NOMO-1 (cell line): ENCODE results near the gene TGFB3.

ENCODE experiments used
- DNase-seq, 2 experiments: peaks; one replicate each; lab custom pipeline; 2025; ENCODE audit not compliant: unreplicated experiment in 2 of 2; lab: John Stamatoyannopoulos, UW

Gene TGFB3

DNA sequence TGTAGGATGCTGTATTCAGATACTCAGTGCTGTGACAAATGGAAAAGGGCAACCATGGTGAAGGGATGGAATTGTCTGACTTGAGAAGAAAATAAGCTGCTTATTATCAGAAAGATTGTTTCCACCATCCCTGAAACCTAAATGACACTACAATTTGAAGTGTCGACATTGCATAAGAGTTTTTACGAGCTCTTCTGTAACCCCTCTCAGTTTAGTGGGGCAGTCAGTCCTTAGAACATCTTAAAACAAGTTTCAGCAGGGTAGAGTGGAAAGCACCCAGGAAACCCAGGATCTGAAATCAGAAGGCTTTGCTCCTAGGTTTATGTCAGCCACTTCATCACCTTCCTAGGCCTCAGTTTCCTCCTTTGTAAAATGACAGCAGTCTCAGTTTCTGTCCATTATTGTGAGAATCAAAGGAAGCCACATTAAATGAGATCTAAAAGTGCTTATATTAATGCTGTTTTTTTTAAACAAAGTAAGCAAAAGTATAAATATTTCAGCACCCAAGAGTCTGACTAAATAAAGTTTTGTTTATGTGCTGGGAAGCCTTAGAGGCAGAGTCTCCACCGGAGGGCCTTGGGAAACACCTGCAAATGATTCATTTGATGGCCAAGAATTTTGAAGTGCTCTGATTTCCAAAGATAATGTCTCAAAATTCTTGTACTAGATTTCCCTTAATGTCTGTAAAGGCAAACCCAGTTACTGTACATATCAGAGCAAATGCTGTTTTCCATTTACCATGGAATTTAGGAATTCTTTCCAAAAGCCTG, 5.6 kb upstream of the TGFB3 start:
- DNase-seq = no peak

DNA sequence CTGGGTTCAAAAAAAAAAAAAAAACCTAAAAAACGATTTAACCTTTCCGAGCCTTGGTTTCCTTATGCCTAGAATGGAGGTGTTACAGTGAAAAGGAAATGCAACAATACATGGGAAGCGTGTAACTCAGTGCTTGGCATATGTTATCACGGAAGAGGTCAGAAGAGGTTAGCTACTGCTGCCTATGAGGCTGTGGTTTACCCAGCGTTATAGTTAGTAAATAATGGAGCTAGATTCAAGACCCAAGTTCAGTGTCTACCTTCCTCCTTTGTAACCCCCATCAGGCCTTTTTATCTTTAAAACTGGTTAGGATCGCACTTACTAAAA, 4.6 kb upstream of the TGFB3 start:
- no peak for DNase-seq

DNA sequence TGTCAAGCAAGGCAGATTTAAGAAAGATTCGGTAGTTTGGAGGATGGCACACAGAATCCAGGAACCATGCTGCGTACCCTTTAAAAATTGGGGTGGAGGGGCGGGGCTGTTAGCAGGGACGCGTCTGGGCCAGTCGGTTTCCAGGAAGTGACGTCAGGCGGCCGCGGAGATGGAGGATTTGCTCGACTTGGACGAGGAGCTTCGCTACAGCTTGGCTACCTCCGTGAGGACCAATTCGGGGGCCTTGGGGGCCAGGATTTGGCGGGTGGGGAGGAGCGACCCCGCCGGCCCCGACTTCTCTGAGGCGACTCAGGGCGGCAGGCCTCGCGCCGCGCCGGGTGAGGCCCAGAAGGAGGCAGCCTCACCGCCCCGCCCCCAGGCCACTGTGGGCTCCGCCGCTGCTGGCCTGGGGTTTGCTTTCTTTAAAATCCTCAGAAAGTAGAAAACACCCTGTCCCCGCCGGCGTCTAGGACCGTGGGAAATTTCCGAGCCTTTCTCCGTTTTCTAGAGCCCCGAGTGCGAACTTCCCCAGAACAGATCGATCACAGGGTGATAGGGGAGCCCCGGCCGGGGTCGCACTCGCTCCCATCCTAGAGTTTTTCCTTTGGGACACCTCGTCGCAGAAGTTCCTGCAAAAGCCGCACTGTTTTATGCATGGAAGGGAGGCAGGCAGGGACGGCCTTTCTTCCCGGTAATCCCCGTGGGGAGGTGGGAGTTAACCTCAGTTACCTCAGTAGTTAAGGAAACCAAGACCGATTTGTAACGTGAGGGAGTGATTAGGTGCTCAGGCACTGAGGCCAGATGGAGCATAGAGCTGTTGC, 4.0 kb upstream of the TGFB3 start, which contains the start of gene IFT43:
IFT43 (plus strand) TSS at position 146 of the 821 bp plus-strand sequence; CDS start at position 170, 24 bp downstream.
- DNase-seq = peak; percentile 77 to 83

DNA sequence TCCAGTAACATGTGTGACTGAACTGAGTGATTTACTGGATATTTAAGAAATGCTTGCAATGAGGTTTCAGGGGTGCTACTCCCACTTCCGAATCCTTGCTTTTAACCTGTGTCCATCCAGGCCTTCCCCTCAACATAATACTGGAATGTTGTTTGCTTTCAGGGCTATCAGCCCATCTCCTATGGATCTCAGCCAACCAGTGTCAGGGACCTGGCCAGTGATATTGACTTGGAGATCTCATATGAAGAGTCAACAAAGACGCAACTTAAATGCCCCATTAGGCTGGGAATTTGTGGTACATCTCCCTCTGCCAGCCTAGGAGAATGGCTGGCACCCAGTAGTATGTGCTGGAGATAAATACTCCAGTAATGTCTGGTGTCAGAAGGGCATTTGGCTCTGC, 2.9 kb upstream of the TGFB3 start:
- DNase-seq = no peak

DNA sequence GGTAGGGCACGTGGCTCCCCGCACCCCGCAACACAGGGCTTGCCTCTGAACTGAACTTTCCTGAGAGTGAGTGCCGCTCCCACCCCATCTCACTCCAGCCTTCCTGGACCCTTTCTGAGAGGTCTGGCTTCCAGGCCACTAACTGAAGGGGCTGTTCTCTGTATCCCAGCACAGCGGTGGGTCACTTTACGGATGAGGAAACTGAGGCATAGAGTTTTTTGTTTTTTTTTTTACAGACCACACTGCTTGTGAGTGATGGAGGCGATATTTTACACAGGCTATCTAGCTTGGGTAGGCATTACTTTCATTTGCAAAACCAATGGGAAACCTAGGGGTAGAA, 1.2 kb upstream of the TGFB3 start:
- no peak for DNase-seq

DNA sequence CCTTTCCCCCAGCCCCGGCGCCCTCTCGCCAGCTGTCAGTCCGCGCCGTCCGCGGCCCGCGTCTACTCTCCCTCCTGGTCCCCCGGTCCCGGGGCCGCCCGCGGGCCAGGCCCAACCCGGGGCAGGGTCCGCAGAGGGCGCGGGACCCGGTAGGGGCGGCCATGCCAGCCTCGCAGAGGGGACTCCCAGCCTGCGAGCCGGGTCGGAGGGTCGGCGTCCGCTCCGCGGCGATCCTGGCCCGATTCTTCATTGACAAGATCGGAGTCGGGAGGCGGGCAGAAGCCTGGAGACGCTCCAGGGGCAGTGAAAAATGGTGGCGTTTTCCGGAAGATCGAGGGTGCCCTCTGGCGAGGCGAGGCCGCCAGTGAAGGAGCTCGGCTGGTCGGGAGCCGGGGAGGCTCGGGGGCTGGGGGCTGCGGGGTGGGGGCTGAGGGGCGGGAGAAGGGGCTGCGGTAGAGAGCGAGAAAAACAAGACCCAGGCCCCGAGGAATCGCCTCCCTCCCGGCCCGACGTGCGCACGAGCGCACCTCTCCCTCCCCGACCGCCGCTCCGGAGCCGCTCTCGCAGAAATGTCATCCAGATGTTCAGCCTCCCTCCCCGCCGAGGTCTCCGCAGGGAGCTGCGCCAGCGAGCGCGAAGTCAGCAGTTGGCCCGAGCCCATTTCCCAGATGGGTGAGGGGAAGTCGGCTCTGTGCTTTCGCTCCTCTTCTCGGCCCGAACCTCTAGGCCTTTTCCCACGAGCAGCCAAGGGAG, 647 bp upstream of the TGFB3 start:
- peak; percentile 61 to 75 for DNase-seq

DNA sequence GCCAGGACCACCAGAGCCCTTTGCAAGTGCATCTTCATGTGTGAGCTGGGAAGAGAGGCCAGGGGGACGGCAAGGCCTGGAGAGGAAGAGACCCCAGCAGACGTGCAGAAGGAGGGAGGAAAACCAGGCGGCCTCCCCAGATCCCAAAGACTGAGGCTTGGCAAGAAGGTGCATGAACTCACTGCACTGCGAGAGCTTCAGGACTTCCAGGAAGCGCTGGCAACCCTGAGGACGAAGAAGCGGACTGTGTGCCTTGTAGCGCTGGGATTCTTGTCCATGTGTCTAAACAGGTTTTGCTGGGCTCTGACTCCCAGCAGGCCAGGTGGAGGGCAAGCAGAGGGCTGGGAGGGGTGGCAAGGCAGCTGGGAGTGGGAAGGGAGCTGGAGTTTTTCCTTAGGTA, 939 bp downstream of the TGFB3 start:
- no peak for DNase-seq

DNA sequence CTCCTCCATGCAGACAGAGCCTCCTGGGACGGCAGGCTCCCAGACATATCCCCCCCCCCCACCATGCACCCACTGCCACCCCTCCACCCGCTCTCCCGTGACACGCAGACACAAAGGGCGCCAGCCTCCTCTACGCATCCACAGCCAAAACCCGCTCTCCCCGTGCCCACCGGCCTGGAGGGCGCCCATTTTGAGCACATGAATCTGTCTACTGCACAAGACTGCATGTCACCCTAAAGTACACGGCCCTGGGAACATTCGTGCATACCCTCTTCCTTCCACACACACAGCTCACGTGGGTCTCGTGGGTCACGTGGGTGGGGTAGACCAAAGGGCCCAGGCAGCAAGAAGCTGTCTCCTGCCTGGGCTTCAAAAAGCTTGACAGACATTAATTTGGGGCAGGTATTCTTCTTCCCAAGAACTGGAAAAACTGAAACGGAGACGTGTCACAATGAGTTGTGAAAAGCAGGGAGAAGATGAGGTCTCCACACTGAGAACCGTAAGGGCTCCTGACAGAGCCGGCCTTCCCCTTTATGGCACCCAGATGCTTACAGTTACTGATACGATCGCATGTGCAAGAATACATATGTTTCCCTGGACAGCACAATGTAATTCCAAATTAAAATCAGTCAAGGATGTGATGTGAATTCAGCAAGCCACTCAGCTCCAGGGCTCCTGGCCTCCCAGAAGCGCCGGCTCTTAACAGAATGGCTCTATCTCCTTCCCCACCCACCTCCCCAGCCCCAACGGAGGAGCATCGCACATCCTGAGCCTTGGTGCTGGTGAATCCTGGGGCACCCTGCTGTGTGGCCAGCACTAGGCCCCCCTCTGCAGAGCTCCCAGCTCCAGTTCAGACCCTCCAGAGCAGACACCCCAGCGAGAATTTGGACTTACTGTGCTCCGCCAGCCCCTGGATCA, 1.9 kb downstream of the TGFB3 start:
- no peak for DNase-seq

DNA sequence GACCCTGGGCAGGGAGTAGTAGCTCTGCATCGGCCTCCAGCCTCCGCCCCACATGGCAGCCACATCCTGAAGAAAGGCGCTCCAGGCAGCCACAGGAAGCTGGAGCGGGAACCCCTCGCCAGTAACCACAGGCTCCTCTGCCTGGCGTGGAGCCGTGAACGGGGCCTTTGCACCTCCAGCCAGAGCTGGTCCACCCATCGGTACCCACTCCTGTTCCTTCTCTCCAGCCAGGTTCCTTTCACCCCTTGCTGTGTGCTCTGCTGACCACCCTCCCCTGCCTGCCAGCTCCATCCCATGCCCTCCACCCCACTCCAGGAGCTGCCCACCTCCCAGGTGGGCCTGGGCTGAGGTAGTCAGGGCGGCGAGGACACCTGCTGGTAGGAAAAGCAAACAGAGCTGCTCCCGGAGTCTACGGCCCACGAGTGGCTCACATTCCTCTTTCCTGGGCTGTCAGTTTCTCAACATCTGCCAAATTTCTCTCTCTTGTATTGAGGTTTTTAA, 2.7 kb downstream of the TGFB3 start:
- no peak for DNase-seq

DNA sequence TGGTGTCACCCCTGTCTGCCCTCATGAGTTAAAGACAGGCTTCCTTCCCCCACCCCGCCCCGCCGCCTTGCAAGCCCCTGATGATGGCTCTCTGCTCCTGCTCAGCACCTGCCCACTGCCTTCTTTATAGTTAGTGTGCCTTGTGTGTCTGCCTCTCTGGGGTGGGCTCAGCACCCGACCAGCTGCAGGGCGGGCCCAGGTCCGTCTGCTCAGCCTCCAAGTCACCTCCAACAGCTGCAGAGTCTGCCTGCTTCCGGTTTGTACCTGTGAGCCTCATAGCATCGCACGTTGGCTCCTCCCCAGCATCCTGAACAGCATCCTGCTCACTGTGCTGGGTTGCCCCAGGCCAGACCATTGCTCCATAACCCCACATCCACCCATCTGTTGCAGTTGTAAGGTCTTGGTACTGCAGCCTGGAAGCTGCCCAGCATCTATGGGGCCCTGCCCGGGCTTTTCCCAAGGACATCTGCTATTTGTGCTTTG, 3.5 kb downstream of the TGFB3 start:
- DNase-seq = no peak

DNA sequence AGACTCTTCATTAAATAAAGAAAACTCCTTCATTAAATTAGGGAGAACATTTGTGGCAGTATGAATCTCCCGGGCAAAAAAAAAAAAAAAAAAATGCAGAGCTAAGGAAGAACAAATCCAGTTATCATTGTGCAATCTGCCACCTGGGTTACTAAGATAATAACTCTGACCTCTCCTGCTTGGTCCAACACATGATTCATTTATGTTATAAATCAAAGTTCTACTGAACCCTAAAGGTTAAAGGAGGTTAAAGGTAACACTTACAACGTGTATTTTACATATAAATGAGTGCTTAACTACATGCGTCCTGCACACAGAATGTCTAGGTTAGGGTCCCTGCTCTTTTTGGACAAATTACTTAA, 4.2 kb downstream of the TGFB3 start:
- no peak for DNase-seq

DNA sequence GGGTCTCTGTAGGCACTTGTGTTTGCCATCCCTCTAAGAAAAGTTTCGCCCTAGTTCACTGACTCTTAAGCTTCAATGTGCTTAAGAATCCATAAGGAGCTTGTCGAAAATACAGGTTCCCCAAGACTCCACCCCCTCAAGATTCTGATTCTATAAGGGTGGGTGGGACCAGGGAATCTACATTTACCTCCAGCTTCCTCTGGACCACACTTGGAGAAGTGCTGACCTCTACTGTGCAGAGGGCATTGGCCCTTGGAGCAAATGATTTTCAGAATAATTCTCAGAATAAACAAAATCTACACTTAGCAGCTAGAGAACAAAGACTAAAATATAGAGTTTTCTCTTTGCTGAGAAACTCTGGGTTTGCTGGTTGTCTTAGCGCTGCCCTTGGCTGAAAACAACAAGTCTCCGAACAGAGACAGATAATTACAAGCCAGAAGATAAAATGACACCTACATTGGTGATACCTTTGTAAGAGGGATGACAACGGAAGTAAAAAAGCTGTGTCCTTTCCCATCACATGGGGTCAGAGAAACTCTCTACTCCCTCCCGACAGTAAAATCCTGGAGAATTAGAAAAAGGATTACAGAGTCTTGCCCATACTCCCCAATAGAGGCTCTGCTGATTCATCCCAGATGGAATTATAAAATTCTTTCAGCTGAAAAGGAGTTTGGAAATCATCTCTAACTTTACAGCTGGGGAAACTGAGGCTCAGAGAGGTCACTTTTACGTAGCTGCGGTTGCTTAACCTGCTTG, 4.8 kb downstream of the TGFB3 start:
- DNase-seq = no peak

DNA sequence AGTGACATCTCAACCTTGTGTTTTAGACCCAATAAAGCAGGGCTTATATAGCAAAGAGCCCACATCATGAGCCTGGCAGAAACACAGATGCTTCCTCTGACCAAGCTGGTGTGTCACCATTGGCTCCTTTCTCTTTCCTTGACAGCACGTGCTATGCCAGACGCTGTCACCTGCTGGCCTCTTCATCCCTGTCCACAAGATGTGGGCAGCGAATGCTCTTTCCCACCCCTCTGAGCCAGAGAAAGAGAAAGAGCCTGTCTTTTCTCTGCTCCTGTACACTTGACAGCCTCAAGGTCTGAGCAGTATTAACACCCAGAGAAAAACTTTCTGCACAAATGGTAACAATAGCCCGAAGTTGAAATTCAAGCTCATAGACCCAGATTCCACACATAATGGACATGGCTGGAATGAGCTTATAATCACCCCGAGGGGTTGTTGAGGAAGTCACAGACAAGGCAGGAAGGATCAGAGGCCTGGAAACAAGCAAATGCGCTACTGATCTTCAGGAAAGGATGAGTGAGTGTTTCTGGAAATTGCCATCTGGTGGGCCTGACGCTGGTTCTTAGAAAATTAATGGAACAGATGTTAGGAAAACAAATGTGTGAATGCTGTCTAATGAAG, 8.9 kb downstream of the TGFB3 start:
- no peak for DNase-seq

DNA sequence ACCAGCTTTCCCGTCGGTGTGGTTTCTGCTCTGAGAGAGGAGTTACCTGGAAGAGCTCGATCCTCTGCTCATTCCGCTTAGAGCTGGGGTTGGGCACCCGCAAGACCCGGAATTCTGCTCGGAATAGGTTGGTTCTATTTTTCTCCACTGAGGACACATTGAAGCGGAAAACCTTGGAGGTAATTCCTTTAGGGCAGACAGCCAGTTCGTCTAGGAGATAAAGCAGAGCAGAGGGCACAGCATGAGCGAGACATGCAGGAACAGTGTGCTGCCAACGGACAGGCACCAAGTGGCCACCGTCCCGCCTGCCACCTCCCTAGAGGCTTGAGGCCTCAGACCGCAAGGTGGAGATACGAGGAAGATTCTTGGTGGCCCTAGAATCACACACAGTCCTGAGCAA, 10.3 kb downstream of the TGFB3 start:
- no peak for DNase-seq

DNA sequence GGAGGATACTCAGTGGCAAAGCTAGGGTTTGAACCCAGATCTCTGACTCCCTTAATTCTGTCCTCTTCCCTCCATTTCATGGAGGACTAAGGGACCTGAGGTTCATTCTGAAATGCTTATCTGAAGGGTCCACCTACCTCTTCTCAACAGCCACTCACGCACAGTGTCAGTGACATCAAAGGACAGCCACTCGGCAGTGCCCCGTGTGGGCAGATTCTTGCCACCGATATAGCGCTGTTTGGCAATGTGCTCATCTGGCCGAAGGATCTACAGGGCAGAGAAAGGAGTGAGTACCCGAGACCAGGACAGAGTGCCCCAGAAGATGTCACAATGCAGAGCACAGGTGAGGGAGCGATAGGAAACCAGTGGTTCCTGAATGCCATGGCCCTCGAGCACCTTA, 10.8 kb downstream of the TGFB3 start:
- no peak for DNase-seq

DNA sequence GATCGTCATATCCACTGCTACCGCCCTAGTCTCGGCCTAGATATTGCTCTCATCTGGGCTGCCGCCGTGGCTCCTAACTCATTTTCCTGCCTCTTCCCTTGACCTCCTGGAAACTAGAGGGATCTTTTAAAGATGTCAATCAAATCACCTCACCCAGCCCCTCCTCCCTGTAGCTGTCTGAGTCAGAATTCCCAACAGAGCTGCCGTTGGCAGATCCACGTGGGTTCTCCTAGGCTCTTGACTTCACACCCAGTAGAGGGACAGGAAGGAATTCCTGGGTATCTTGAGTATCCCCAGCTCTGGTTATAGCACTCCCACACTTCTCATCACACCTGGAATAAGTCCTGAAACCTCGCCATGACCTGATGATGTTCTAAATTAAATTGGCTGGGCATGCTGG, 11.9 kb downstream of the TGFB3 start:
- DNase-seq = no peak

DNA sequence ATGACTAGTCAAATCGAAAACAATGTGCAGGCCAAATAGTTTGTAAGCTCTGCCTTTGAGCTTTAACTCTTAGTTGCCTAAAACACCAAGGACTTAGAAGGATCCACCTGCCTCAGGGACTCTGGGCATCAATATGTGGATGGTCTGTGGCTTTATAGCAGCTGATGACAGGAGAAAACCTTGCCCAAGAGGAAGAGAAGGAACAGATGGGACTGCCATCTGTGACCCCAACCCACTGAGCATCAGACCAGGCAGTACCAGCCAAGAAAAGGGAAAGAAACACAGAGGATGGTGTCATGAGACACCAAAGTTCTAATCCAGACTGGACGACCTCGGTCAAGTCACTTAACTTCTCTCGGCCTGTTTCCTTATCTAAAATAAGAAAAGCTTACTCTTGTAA, 12.7 kb downstream of the TGFB3 start:
- DNase-seq = no peak

DNA sequence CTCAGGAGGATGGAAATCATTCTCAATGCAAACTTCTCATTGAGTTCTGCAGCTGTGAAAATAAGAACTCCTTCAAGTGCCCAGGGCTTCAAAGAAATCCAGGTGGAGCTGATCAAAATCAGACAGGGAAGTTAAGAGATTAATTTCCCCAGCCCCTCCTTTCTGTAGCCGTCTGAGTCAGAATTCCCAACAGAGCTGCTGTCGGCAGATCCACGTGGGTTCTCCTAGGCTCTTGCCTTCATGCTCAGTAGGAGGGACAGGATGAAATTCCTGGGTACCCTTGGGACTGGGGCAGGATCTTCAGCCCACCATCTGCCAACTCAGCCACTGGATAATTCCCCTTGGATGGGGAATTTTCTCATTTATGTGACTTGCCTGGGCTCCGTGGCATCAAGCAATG, 13.3 kb downstream of the TGFB3 start:
- no peak for DNase-seq

DNA sequence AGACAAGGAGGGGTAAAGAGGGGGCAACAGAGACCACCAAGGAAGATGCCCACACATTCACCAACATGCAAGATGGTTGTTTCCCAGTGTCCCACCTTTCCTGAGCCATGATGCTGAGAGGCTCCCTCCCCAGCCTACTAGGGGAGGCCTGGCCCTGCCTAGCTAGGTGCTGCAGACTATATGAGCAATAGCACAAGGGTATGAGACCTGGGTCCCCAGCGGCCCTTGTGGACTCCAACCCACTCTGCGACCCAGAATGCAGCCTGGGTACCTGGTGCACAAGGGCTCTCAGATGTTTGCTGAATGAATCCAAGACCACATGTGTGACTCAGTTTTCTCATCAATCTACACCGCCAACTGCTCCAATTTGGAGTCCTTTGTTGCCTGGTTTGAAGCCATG, 13.9 kb downstream of the TGFB3 start:
- DNase-seq = no peak
